ENCODE results near the gene MEGF6.

GRCh38 chr1:3630161-3630611 lies 18.9 kb upstream of the MEGF6 start:
- TF ChIP-seq EZH2 (IDR thresholded peaks at IDR 0.05; ENCODE audit: low read length) (no peak), CTCF (optimal IDR thresholded peaks at IDR 0.05 in 1 of 3, IDR thresholded peaks at IDR 0.05 in 1 of 3, conservative IDR thresholded peaks at IDR 0.05 in 1 of 3; ENCODE audit: extremely low read depth in 1 of 3, insufficient read depth in 2 of 3, low read length in 3 of 3) (no peak)
